Astrocyte (in vitro differentiated cells and primary cell): Measurements from ENCODE around the gene COL23A1. TPM values are rescaled to one million over a fixed set of nuclear protein-coding genes. Genes with fewer than 3 reads are reported as not detected.

Source experiments
- DNase-seq: peaks from one replicate; pipeline ENCODE4 v3.0.0-alpha.2; 2010; ENCODE audit warnings: low read depth
- FAIRE-seq: peaks from 2 replicates; lab custom pipeline; 2011; peaks lifted over from hg19 to GRCh38; lab: Jason Lieb, UNC
- H2AFZ ChIP-seq: 2 replicates; pipeline ENCODE4 v1.6.0; 2012; ENCODE audit warnings: low read depth, low read length, inconsistent platforms
- H3K27ac ChIP-seq: 2 replicates; pipeline ENCODE4 v1.5.1; 2011; ENCODE audit warnings: low read depth, low read length, inconsistent platforms
- H3K27me3 ChIP-seq: 2 replicates; pipeline ENCODE4 v1.6.0; 2011; ENCODE audit warnings: low read length, inconsistent platforms; ENCODE audit not compliant: insufficient read depth
- H3K36me3 ChIP-seq: 2 replicates; pipeline ENCODE4 v1.5.1; 2011; ENCODE audit warnings: low read length, inconsistent platforms; ENCODE audit not compliant: insufficient read depth
- H3K4me1 ChIP-seq: 2 replicates; pipeline ENCODE4 v1.5.1; 2011; ENCODE audit warnings: low read length, inconsistent platforms; ENCODE audit not compliant: insufficient read depth
- H3K4me2 ChIP-seq: 2 replicates; pipeline ENCODE4 v1.6.0; 2012; ENCODE audit warnings: low read length, inconsistent platforms
- H3K4me3 ChIP-seq: 2 replicates; pipeline ENCODE4 v1.5.1; 2011; ENCODE audit warnings: low read depth, mild to moderate bottlenecking, low read length, inconsistent platforms; ENCODE audit not compliant: insufficient read depth
- H3K79me2 ChIP-seq: 2 replicates; pipeline ENCODE4 v1.6.0; 2012; ENCODE audit warnings: mild to moderate bottlenecking, low read length, inconsistent platforms; ENCODE audit not compliant: insufficient read depth
- H3K9ac ChIP-seq: 2 replicates; pipeline ENCODE4 v1.6.0; 2012; ENCODE audit warnings: mild to moderate bottlenecking, low read length, inconsistent platforms
- H3K9me3 ChIP-seq: 2 replicates; pipeline ENCODE4 v1.5.1; 2012; ENCODE audit warnings: low read depth, mild to moderate bottlenecking, low read length, inconsistent platforms; ENCODE audit not compliant: insufficient read depth
- H4K20me1 ChIP-seq: 2 replicates; pipeline ENCODE4 v1.6.0; 2012; ENCODE audit warnings: low read length, inconsistent platforms; ENCODE audit not compliant: insufficient read depth
- H3K27ac Mint-ChIP-seq: one replicate; pipeline ENCODE4 v1.8.0; 2021; ENCODE audit warnings: mild to moderate bottlenecking, mixed read lengths; ENCODE audit not compliant: unreplicated experiment
- H3K27me3 Mint-ChIP-seq: one replicate; pipeline ENCODE4 v1.8.0; 2021; ENCODE audit warnings: low read depth, mixed read lengths; ENCODE audit not compliant: unreplicated experiment
- H3K36me3 Mint-ChIP-seq: one replicate; pipeline ENCODE4 v1.8.0; 2021; ENCODE audit warnings: low read depth, mixed read lengths; ENCODE audit not compliant: unreplicated experiment
- H3K4me1 Mint-ChIP-seq: one replicate; pipeline ENCODE4 v1.8.0; 2021; ENCODE audit warnings: low read depth, mixed read lengths; ENCODE audit not compliant: unreplicated experiment
- H3K4me3 Mint-ChIP-seq: one replicate; pipeline ENCODE4 v1.8.0; 2021; ENCODE audit warnings: mild to moderate bottlenecking, moderate library complexity, mixed read lengths; ENCODE audit not compliant: unreplicated experiment
- H3K9me3 Mint-ChIP-seq: one replicate; pipeline ENCODE4 v1.8.0; 2021; ENCODE audit warnings: mild to moderate bottlenecking, mixed read lengths; ENCODE audit not compliant: unreplicated experiment
- CTCF ChIP-seq: IDR thresholded peaks from 2 replicates; pipeline ENCODE4 v1.5.1; 2011; ENCODE audit warnings: low read depth, mild to moderate bottlenecking, inconsistent platforms, low read length, moderate library complexity; ENCODE audit not compliant: insufficient read depth
- EZH2 ChIP-seq: IDR thresholded peaks from 2 replicates; pipeline ENCODE4 v1.6.1; 2012; ENCODE audit warnings: mild to moderate bottlenecking, low read length, inconsistent platforms; ENCODE audit not compliant: insufficient read depth
- total RNA-seq: library from RNA; stranded (reverse); gene quantifications from 2 replicates; pipeline ENCODE4 v1.2.1, GENCODE V29; 2021

COL23A1 gene
- total RNA-seq, 1 donor from 2014 or later: 0.16 TPM

- DNase-seq (no peak), FAIRE-seq (no peak)
- Histone ChIP-seq H2AFZ (no peak overlapping the region), H3K9me3 (peaks cover 6% of the 10 kb centered on the region), H3K9ac (no peak overlapping the region), H3K27me3 (no peaks in the 10 kb centered on the region), H3K4me1 (no peaks in the 10 kb centered on the region), H3K27ac (no peak overlapping the region), H3K36me3 (no peaks in the 10 kb centered on the region), H3K79me2 (no peaks in the 10 kb centered on the region), H3K4me3 (no peak overlapping the region), H4K20me1 (no peaks in the 10 kb centered on the region), H3K4me2 (no peak overlapping the region)
- H3K4me1 Mint-ChIP-seq: no peaks in the 10 kb centered on the region
- H3K9me3 Mint-ChIP-seq: no peaks in the 10 kb centered on the region
- H3K27me3 Mint-ChIP-seq: peaks cover 49% of the 10 kb centered on the region
- no peak overlapping the region for H3K27ac Mint-ChIP-seq
- TF ChIP-seq EZH2: no peak
- no peak for TF ChIP-seq CTCF
- H3K36me3 Mint-ChIP-seq: no peaks in the 10 kb centered on the region
- no peak overlapping the region for H3K4me3 Mint-ChIP-seq
Observed at GRCh38 chr5:178323541-178323865, 266.7 kb downstream of the COL23A1 start.

- Mint-ChIP-seq H3K4me3 (no peak overlapping the region), H3K27me3 (peaks cover 44% of the 10 kb centered on the region), H3K36me3 (no peaks in the 10 kb centered on the region), H3K9me3 (no peaks in the 10 kb centered on the region), H3K4me1 (no peaks in the 10 kb centered on the region), H3K27ac (no peak overlapping the region)
- no peaks in the 10 kb centered on the region for H3K27me3 ChIP-seq
- peaks cover 7% of the 10 kb centered on the region for H3K9me3 ChIP-seq
- no peaks in the 10 kb centered on the region for H3K36me3 ChIP-seq
- no peak overlapping the region for H3K9ac ChIP-seq
- TF ChIP-seq EZH2 (no peak), CTCF (no peak)
- H3K79me2 ChIP-seq: no peaks in the 10 kb centered on the region
- FAIRE-seq (no peak), DNase-seq (no peak)
- H2AFZ ChIP-seq: no peak overlapping the region
- no peaks in the 10 kb centered on the region for H4K20me1 ChIP-seq
- H3K4me3 ChIP-seq: no peak overlapping the region
- H3K4me1 ChIP-seq: no peaks in the 10 kb centered on the region
- no peak overlapping the region for H3K27ac ChIP-seq
- no peak overlapping the region for H3K4me2 ChIP-seq
Observed at GRCh38 chr5:178322736-178323540, 267.3 kb downstream of the COL23A1 start.

GRCh38 chr5:178320281-178320855, 269.8 kb downstream of the COL23A1 start:
- no peak overlapping the region for H3K9ac ChIP-seq
- no peaks in the 10 kb centered on the region for H3K36me3 Mint-ChIP-seq
- FAIRE-seq (no peak), DNase-seq (no peak)
- no peaks in the 10 kb centered on the region for H3K4me1 ChIP-seq
- no peaks in the 10 kb centered on the region for H3K79me2 ChIP-seq
- H3K27ac ChIP-seq: no peak overlapping the region
- H3K27ac Mint-ChIP-seq: no peak overlapping the region
- H2AFZ ChIP-seq: no peak overlapping the region
- no peak for TF ChIP-seq CTCF
- no peak for TF ChIP-seq EZH2
- H4K20me1 ChIP-seq: no peaks in the 10 kb centered on the region
- no peak overlapping the region for H3K4me2 ChIP-seq
- no peak overlapping the region for H3K4me3 ChIP-seq
- no peaks in the 10 kb centered on the region for H3K27me3 ChIP-seq
- H3K4me1 Mint-ChIP-seq: no peaks in the 10 kb centered on the region
- H3K9me3 Mint-ChIP-seq: peaks cover 6% of the 10 kb centered on the region
- H3K9me3 ChIP-seq: peaks cover 8% of the 10 kb centered on the region
- H3K27me3 Mint-ChIP-seq: peaks cover 27% of the 10 kb centered on the region
- no peaks in the 10 kb centered on the region for H3K36me3 ChIP-seq
- no peak overlapping the region for H3K4me3 Mint-ChIP-seq
